HG03039 (cell line): Measurements from ENCODE around the gene DGCR6L.
"Not testable (repeated sequence)": the region's sequence is repeated elsewhere in the genome, so short reads cannot be mapped to it uniquely, and the experiment has no call there.

Experiments used
- ATAC-seq: cut with Tn5 transposase; IDR thresholded peaks from one replicate; pipeline ENCODE4 v1.9.1; 2021; ENCODE audit warnings: mild to moderate bottlenecking, moderate library complexity; ENCODE audit not compliant: unreplicated experiment

DGCR6L gene

GRCh38 chr22:20328569-20328930 lies 8.7 kb upstream of the DGCR6L start:
- ATAC-seq: not testable (repeated sequence)

- not testable (repeated sequence) for ATAC-seq
These were observed 6.1 kb upstream of the DGCR6L start for GRCh38 chr22:20325996-20326395.

GRCh38 chr22:20324139-20324516 lies 4.3 kb upstream of the DGCR6L start:
- ATAC-seq: no peak

GRCh38 chr22:20321552-20322211 lies 1.8 kb upstream of the DGCR6L start:
- not testable (repeated sequence) for ATAC-seq

- not testable (repeated sequence) for ATAC-seq
These were observed 1.0 kb upstream of the DGCR6L start for GRCh38 chr22:20320659-20321551.

- ATAC-seq: no peak
These were observed 667 bp downstream of the DGCR6L start for GRCh38 chr22:20319041-20319744.

GRCh38 chr22:20318043-20318688 lies 1.7 kb downstream of the DGCR6L start:
- not testable (repeated sequence) for ATAC-seq

- ATAC-seq: not testable (repeated sequence)
These were observed 2.3 kb downstream of the DGCR6L start for GRCh38 chr22:20317402-20318042.

- ATAC-seq: no peak
These were observed 2.9 kb downstream of the DGCR6L start for GRCh38 chr22:20316844-20317401.

GRCh38 chr22:20316217-20316843 lies 3.5 kb downstream of the DGCR6L start:
- no peak for ATAC-seq

GRCh38 chr22:20315337-20316216 lies 4.3 kb downstream of the DGCR6L start:
- no peak for ATAC-seq

- ATAC-seq: not testable (repeated sequence)
These were observed 5.0 kb downstream of the DGCR6L start for GRCh38 chr22:20314741-20315336.

GRCh38 chr22:20314206-20314605 lies 5.7 kb downstream of the DGCR6L start:
- ATAC-seq: not testable (repeated sequence)

GRCh38 chr22:20313306-20314077 lies 6.4 kb downstream of the DGCR6L start:
- ATAC-seq: not testable (repeated sequence)

GRCh38 chr22:20312396-20313191 lies 7.3 kb downstream of the DGCR6L start:
- no peak for ATAC-seq

GRCh38 chr22:20311249-20312062 lies 8.4 kb downstream of the DGCR6L start:
- ATAC-seq: not testable (repeated sequence)
